Activated naive CD4-positive, alpha-beta T cell treated with anti-CD3 and anti-CD28 coated beads, Interleukin-2, amount 10 ng/mL, durations not matched to agents 7 days and 5 days (primary cell): ENCODE results near the gene CCDC136.
A peak's percentile ranks its signal among the peaks of the same experiment; 100 is the strongest.

ENCODE experiments used
- CTCF ChIA-PET: fragments of 350-600 bp; sonication (Branson Sonifier 250); formaldehyde crosslinking; loops from one replicate; lab custom pipeline; 2021; ENCODE audit warnings: antibody characterized with exemption; lab: Charles Lee
- DNase-seq: peaks from one replicate; pipeline ENCODE4 v3.0.0-alpha.2; 2020
- H3K27ac Mint-ChIP-seq: one replicate; pipeline ENCODE4 v1.8.0; 2021; ENCODE audit warnings: mild to moderate bottlenecking, moderate library complexity, mixed read lengths
- H3K27me3 Mint-ChIP-seq: one replicate; pipeline ENCODE4 v1.8.0; 2021; ENCODE audit warnings: mild to moderate bottlenecking, mixed read lengths
- H3K36me3 Mint-ChIP-seq: one replicate; pipeline ENCODE4 v1.8.0; 2021; ENCODE audit warnings: mixed read lengths
- H3K4me1 Mint-ChIP-seq: one replicate; pipeline ENCODE4 v1.8.0; 2021; ENCODE audit warnings: mixed read lengths
- H3K4me3 Mint-ChIP-seq: one replicate; pipeline ENCODE4 v1.8.0; 2021; ENCODE audit warnings: mild to moderate bottlenecking, moderate library complexity, mixed read lengths
- H3K9me3 Mint-ChIP-seq: one replicate; pipeline ENCODE4 v1.8.0; 2021; ENCODE audit warnings: mixed read lengths

The CCDC136 gene

DNA sequence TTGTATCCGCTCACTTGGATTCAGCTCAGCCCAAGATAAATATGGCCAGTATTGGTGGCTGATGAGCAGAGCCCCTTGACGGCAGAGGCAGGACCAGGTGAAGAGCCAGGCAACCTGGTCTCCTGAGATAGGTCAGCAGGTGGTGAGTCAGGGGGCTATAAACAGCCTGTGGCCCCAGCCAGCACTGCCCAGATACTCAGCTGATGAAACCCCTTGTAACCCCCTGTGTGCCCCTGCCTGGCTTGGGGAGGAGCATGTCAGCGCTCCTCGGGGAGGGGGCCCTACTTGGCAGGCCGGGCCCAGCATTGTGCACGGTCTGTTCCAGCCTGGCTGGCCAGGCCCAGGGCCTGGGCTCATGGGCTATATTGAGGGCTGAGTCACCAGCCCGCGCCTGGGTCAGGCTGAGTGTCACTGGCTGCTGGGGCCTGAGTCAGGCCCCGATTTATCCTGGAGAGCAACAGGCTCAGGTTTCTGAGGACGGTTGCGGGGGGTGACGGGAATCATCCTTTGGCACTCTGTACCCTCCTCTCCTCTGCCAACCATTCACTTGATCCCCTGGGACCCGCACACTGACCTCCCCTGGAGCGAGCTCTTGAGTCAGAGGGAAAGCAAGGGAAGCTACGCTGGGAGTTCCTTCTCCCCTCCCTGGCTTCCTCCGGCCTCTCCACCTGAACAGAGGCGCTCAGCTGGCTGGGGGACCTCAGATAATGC lies 35.6 kb downstream of the CCDC136 start:
- H3K27ac Mint-ChIP-seq, result no peak overlapping the region
- no peak for DNase-seq
- CTCF ChIA-PET, result interaction anchor here (1.2 kb wide), 2 partner anchors 15 to 59 kb away, joined by 3 to 4 read pairs; no protein-coding TSS in a partner anchor
- peaks cover 65% of the 10 kb centered on the region for H3K27me3 Mint-ChIP-seq
- H3K4me1 Mint-ChIP-seq, result peaks cover 14% of the 10 kb centered on the region
- no peaks in the 10 kb centered on the region for H3K36me3 Mint-ChIP-seq
- no peaks in the 10 kb centered on the region for H3K9me3 Mint-ChIP-seq
- no peak overlapping the region for H3K4me3 Mint-ChIP-seq

DNA sequence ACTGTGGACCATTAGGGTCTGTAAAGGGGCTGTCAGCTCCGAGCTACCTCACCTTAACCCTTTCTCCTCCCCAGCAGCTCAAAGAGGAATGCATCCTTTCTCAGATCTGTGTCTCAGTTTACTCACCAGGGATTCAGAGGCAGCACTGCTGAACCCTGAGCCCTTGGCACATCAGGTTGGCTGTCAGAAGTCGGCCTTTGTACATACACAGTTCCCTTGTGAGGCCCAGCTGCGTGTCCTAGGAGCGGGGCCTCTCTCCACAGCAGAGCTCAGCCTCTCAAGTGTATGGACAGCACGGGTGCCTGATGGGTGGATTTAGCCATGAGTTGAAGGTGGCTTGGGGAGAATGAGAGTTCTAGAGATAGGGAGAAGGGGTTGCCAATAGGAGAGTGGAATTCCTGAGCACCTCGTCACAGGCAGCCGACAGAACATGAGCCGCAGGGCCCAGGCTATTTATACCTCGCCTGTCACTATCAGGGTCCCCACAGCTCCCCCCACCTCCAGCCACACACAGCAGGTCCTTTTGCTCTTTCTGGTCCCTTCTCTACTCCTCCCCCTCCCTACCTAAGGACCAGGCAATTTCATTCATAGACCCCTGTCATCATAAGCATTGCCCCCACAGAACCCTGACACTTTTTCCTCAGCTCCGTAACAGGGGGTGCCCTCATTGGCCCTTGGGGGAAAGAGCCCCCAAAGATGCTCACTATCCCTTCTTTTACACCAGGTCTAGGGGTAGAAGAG lies 36.4 kb downstream of the CCDC136 start:
- Mint-ChIP-seq H3K36me3 (no peaks in the 10 kb centered on the region), H3K9me3 (no peaks in the 10 kb centered on the region), H3K4me3 (no peak overlapping the region), H3K4me1 (peaks cover 14% of the 10 kb centered on the region), H3K27me3 (peaks cover 68% of the 10 kb centered on the region), H3K27ac (no peak overlapping the region)
- CTCF ChIA-PET, result interaction anchor here (1.2 kb wide), 1 partner anchor 58 kb away, joined by 3 read pairs; no protein-coding TSS in a partner anchor
- no peak for DNase-seq

DNA sequence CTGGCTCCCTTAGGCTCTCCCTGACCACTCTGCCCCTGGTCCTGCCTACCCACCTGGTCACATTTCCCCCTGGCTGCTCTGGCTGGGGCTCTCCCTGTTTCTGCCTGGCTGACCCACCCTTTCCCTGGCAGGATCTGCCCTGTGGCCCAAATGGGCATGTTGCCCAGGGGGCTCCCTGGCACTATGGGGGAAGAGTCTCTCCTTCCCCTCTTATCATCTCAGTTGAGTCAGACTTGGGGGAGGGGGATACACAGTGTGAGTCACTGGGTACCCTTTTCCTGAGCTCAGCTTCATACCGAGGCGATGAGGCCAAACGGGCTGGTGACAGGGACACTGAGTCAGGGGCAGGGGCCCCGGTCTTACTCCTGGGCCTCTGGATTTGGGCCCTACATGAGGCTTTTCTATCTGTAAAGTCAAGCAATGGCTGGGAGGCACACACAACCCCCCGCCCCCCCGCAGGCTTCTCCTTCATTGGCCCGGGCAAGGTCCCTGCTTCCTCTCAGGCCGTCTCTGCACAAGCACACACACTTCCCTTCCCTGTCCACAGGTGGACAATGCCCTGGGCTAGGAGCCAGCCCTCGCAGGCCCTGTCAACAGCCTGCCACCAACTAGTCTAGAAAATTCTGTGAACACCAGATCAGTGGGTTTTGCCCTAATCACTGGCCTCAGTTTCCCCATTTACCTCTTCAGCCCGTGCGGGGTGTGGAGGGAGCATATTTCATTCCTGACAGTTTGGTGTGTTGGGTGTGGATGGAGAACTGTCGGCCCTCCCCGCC lies 37.8 kb downstream of the CCDC136 start:
- DNase-seq, result no peak
- peaks cover 14% of the 10 kb centered on the region for H3K4me1 Mint-ChIP-seq
- H3K27me3 Mint-ChIP-seq, result peaks cover 79% of the 10 kb centered on the region
- no peaks in the 10 kb centered on the region for H3K36me3 Mint-ChIP-seq
- no peak overlapping the region for H3K27ac Mint-ChIP-seq
- CTCF ChIA-PET, result no interaction called here
- no peaks in the 10 kb centered on the region for H3K9me3 Mint-ChIP-seq
- H3K4me3 Mint-ChIP-seq, result peak overlapping the region; percentile 31

DNA sequence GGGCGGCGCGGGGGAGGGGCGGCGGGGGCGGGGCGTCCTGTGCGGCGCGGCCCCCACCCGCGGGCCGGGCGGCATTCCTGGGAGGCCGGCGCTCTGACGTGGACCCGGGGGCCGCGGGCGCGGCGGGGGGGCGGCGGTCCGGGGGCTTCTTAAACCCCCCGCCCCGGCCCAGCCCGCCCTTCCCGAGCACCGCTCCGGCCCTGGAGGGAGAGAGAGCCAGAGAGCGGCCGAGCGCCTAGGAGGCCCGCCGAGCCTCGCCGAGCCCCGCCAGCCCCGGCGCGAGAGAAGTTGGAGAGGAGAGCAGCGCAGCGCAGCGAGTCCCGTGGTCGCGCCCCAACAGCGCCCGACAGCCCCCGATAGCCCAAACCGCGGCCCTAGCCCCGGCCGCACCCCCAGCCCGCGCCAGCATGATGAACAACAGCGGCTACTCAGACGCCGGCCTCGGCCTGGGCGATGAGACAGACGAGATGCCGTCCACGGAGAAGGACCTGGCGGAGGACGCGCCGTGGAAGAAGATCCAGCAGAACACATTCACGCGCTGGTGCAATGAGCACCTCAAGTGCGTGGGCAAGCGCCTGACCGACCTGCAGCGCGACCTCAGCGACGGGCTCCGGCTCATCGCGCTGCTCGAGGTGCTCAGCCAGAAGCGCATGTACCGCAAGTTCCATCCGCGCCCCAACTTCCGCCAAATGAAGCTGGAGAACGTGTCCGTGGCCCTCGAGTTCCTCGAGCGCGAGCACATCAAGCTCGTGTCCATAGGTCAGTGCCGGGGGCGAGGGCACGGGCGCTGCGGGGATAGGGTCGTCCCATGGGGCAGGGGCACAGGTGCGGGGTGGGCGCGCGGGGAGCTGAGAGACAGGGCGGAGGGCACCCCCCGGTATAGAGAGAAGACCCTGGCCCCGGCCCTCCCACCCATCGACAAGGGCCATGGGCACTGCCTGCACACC lies 38.7 kb downstream of the CCDC136 start, which contains the start of gene FLNC:
Gene FLNC (plus strand): TSS at position 176 of the 947 bp plus-strand sequence. CDS start 232 bp downstream, at position 408.
- H3K4me3 Mint-ChIP-seq, result peak within 1 kb of the TSS; percentile 31
- peaks cover 14% of the 10 kb centered on the region for H3K4me1 Mint-ChIP-seq
- CTCF ChIA-PET, result interaction anchor here (0.9 to 2.9 kb wide), 4 partner anchors 11 to 53 kb away, joined by 4 to 9 read pairs (median 6); no protein-coding TSS in a partner anchor
- H3K27ac Mint-ChIP-seq, result no peak within 1 kb of the TSS
- H3K9me3 Mint-ChIP-seq, result no peaks in the 10 kb centered on the region
- DNase-seq, result peak; percentile 57
- peaks cover 83% of the 10 kb centered on the region for H3K27me3 Mint-ChIP-seq
- no peaks in the 10 kb centered on the region for H3K36me3 Mint-ChIP-seq

DNA sequence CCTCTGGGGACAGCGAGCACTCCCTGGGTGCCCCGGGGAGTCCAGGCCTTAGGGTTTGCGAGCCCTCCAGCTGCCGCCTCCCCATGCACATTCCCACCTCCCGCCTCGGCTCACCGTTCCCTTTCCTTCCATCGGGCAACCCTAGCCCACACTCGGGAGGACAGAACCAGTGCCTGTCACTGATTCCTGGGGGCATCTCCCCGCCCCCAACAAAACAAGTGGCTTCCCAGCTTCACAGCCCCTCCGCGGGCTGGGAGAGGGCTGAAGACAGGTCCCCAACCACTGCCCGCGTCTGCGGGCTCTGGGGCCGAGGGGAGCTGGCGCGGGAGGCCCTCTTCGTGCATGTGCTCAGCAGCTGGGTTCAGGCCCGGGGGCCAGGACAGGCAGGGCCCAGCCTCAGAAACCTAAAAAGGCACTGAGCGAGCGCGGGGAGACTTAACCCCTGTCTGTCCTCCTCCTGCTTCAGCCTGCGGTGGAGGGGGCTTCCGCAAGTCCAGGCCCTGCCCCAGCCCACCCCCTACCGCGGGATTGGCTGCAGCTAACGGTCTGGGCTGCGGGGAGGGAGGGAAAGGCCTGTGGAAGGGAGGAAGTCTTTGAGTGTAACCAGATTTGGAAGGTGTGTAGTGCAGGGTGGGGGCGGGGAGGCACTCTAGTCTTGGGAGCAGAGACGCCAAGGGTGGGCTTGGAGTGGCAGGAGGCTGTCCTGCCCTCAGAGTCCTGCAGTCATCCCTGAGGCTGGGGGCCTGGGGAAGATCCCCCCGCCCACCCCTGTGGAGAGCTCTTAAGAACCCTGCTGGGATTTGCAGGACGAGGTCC lies 39.6 kb downstream of the CCDC136 start:
- no peak for DNase-seq
- H3K9me3 Mint-ChIP-seq, result no peaks in the 10 kb centered on the region
- peaks cover 14% of the 10 kb centered on the region for H3K4me1 Mint-ChIP-seq
- no peak overlapping the region for H3K4me3 Mint-ChIP-seq
- H3K27ac Mint-ChIP-seq, result no peak overlapping the region
- peaks cover 82% of the 10 kb centered on the region for H3K27me3 Mint-ChIP-seq
- CTCF ChIA-PET, result interaction anchor here (0.9 to 2.9 kb wide), 4 partner anchors 10 to 52 kb away, joined by 4 to 9 read pairs (median 6); no protein-coding TSS in a partner anchor
- H3K36me3 Mint-ChIP-seq, result no peaks in the 10 kb centered on the region

DNA sequence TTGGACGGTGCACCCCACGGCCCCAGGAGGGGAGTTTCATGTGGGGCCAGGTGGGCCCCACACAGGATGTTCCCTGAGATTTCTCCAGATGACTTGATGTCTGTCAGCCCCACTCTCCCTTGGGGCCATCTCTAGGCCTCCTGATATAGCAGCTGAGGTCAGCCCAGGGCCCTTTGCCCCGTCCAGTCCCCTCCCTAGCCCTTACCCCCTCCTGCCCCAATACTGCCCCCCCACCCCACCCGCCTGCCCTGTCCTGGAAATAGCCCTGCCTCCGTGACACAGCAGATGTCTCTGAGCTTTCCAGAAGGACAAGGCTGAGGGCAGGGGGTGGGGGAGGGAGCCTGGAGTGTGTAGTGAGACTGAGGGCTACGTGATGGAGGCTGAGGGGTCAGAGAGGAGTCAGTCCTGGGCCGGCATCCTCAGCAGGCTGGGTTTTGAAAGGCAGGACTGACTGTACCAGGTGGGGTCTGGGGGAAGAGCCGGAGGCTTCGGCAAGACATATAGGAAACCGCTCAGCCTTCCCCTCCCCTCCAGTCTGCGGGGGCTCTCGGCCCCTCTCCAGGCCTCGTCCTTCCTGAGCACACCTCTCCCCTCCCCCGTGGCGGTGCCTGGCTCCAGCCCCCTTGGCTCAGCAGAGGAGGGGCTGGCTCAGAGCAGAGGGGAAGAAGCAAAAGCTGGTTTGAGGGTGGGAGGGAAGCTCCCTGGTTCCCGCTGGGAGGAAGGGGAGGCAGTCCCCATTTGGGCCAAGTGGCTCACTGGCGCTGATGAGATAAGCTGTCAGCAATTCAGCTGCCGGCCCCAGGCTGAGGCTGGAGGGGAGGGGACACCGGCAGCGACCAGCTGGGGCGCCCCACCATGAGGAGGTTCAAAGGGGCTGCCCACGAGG lies 40.5 kb downstream of the CCDC136 start:
- no peak for DNase-seq
- CTCF ChIA-PET, result interaction anchor here (1.1 to 2.9 kb wide), 3 partner anchors 9 to 51 kb away, joined by 4 to 10 read pairs (median 9); no protein-coding TSS in a partner anchor
- Mint-ChIP-seq H3K36me3 (no peaks in the 10 kb centered on the region), H3K4me1 (peaks cover 14% of the 10 kb centered on the region), H3K27ac (no peak overlapping the region), H3K9me3 (no peaks in the 10 kb centered on the region), H3K27me3 (peaks cover 74% of the 10 kb centered on the region), H3K4me3 (no peak overlapping the region)

DNA sequence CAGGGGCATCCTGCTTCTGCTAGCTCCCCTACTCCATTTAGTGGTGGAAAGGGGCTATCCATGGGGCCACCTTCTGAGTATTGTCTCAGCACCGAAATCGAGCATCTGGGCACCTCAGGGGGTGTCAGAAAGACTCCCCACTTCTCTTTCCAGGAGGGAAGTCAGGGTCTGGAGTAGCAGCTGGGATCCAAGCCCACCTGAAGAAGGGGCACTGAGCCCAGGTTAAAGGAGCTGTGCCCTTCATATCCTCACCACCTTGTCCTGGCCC lies 41.0 kb downstream of the CCDC136 start:
- H3K9me3 Mint-ChIP-seq, result no peaks in the 10 kb centered on the region
- CTCF ChIA-PET, result interaction anchor here (1.1 to 2.9 kb wide), 4 partner anchors 8 to 259 kb away, joined by 4 to 10 read pairs (median 6); no protein-coding TSS in a partner anchor
- peaks cover 14% of the 10 kb centered on the region for H3K4me1 Mint-ChIP-seq
- DNase-seq, result no peak
- no peaks in the 10 kb centered on the region for H3K36me3 Mint-ChIP-seq
- no peak overlapping the region for H3K27ac Mint-ChIP-seq
- peaks cover 68% of the 10 kb centered on the region for H3K27me3 Mint-ChIP-seq
- no peak overlapping the region for H3K4me3 Mint-ChIP-seq

DNA sequence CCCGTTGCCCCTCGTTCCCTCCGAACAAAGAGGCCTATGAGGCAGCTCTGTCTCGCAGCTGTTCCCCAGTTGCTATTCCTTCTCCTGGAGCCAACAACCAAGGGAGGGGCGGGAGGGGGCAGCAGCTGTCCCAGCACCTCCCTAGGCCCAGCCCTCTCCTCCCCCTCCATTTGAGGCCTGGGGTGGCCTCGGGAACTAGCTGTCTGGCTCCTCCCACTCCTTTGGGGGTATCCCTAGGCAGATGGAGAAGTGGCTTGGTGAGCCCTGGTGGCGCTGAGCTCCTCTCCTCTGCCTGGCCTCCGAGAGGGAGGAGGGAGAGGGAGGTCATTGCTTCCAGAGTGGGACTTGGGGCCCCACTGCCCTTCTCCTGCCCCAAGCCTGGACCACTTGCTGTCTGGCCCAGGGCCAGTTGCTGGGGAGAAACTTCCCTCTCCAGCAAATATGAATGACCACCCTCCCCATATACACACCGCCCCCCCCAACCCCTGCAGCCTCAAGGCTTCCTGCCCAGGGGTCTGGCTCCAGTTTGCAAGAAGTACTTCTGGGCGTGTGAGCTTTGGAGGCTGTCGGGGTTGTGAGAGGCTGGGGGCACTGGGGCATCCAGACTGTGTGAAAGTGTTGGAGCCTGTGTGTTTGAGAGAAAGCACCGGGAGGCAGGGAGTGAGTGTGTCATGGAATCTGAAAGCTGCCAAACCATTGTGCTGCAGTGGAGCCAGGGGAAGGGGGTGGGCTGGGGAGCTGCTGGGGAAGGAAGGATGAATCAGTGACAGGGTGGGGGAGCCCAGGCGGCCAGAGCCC lies 41.6 kb downstream of the CCDC136 start:
- H3K4me3 Mint-ChIP-seq, result no peak overlapping the region
- DNase-seq, result no peak
- no peak overlapping the region for H3K27ac Mint-ChIP-seq
- peaks cover 63% of the 10 kb centered on the region for H3K27me3 Mint-ChIP-seq
- H3K9me3 Mint-ChIP-seq, result no peaks in the 10 kb centered on the region
- no peaks in the 10 kb centered on the region for H3K36me3 Mint-ChIP-seq
- CTCF ChIA-PET, result interaction anchor here (1.1 to 2.9 kb wide), 4 partner anchors 7 to 258 kb away, joined by 4 to 10 read pairs (median 6); no protein-coding TSS in a partner anchor
- H3K4me1 Mint-ChIP-seq, result peaks cover 14% of the 10 kb centered on the region

DNA sequence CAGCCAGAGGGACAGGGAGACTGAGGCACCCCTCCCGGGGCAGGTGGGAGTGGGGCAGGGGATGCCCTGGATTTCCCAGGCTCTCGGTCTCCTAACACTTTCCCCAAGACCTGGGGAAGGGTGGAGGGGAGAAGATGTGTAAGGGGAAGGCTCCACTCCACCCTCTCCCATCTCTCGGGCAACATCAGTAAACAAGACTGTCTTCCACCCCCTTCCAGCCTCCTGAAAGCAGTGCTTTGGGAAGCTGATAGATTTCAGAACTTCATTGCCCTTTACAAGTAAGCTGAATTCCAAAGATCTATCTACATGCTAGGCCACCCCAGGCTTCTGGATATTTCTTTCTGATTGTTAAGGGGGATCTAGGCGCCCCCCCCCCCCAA lies 42.2 kb downstream of the CCDC136 start:
- Mint-ChIP-seq H3K4me3 (no peak overlapping the region), H3K4me1 (peaks cover 14% of the 10 kb centered on the region), H3K27me3 (peaks cover 57% of the 10 kb centered on the region), H3K27ac (no peak overlapping the region), H3K9me3 (no peaks in the 10 kb centered on the region), H3K36me3 (no peaks in the 10 kb centered on the region)
- CTCF ChIA-PET, result interaction anchor here (1.2 to 2.2 kb wide), 2 partner anchors 9 to 257 kb away, joined by 4 to 10 read pairs; no protein-coding TSS in a partner anchor
- DNase-seq, result no peak

DNA sequence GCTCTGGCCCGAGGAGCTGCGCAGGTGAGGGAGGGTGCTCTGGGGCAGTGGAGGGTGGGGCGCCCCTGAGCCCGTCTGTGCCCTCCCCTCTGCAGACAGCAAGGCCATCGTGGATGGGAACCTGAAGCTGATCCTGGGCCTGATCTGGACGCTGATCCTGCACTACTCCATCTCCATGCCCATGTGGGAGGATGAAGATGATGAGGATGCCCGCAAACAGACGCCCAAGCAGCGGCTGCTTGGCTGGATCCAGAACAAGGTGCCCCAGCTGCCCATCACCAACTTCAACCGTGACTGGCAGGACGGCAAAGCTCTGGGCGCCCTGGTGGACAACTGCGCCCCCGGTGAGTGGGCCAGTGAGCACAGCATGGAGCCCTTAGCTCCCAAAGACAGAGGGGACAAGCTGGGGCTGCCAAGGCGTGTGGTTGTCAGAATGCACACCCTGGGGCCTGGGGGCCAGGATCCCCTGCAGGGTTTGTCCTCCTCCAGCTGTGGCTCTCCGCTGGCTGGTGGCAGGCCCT lies 43.5 kb downstream of the CCDC136 start:
- Mint-ChIP-seq H3K9me3 (no peaks in the 10 kb centered on the region), H3K27me3 (peaks cover 43% of the 10 kb centered on the region), H3K36me3 (no peaks in the 10 kb centered on the region), H3K4me1 (peaks cover 10% of the 10 kb centered on the region), H3K4me3 (no peak overlapping the region), H3K27ac (no peak overlapping the region)
- no peak for DNase-seq
- CTCF ChIA-PET, result interaction anchor here (0.6 to 1.1 kb wide), 3 partner anchors 9 to 67 kb away, joined by 3 read pairs; no protein-coding TSS in a partner anchor
